Measurements from ENCODE around the gene CCR1. TPM values are rescaled to one million over a fixed set of nuclear protein-coding genes. Genes with fewer than 3 reads are reported as not detected.

CCR1 gene
- total and polyA plus RNA-seq, 2 of the 13 experiments (the other 11 are each of a cell fraction or from before 2014, with no cell fraction given), result not detected

DNA sequence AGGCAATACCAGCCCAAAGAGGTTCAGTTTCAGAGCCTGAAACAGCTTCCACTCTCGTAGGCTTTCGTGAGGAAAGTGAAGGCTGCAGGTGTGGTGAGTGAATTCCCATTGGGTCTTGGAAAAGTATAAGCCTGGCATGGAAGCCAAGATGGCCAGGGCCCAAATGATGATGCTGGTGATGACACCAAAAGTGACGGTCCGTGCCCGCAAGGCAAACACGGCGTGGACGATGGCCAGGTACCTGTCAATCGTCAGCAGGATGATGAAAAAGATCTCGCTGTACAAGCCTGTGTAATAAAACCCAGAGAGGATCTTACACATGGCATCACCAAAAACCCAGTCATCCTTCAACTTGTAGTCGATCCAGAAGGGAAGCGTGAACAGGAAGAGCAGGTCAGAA is 4.4 kb downstream of the CCR1 start:
- BruUV-seq (replicated peaks), result no TSS peak
- FAIRE-seq (no peak), ATAC-seq (no peak), DNase-seq (ENCODE audit: low spot score) (no peak)
- Histone ChIP-seq H3K9me3 (ENCODE audit: low read length) (no peaks in the 10 kb centered on the region), H3K36me3 (replicated peaks in 1 of 2; ENCODE audit: control insufficient read depth in 1 of 2, insufficient read depth in 2 of 2, low read length in 2 of 2) (no peaks in the 10 kb centered on the region), H4K20me1 (ENCODE audit: insufficient read depth, low read length) (no peaks in the 10 kb centered on the region), H3K9ac (ENCODE audit: insufficient read depth, low read depth, low read length) (no peak overlapping the region), H2AFZ (ENCODE audit: low read length) (no peak overlapping the region), H3K79me2 (ENCODE audit: insufficient read depth, low read length) (no peaks in the 10 kb centered on the region), H3K4me2 (ENCODE audit: low read depth, low read length) (no peak overlapping the region), H3K27me3 (ENCODE audit: control insufficient read depth in 1 of 2, insufficient read depth in 2 of 2, low read length in 2 of 2) (0 out of 5 replicates have a peak, but pooled peaks cover 0 to 3% of the 10 kb centered on the region in 2 experiments), H3K4me1 (ENCODE audit: insufficient read depth, low read length) (0 out of 2 replicates have a peak, but pooled peaks cover 4% of the 10 kb centered on the region), H3K27ac (ENCODE audit: extremely low read length, insufficient read depth, low read length) (no peak overlapping the region), H3K4me3 (replicated peaks in 1 of 3; ENCODE audit: insufficient read depth in 1 of 3, low read depth in 2 of 3, low read length in 3 of 3) (no peak overlapping the region)
- TF ChIP-seq RFX3 (CRISPR knock-in tag; IDR thresholded peaks at IDR 0.05), result no peak
- TF ChIP-seq RFXAP (CRISPR knock-in tag; IDR thresholded peaks at IDR 0.05; ENCODE audit: borderline replicate concordance), result no peak
- no peak for TF ChIP-seq RCOR2 (CRISPR knock-in tag; IDR thresholded peaks at IDR 0.05)
- TF ChIP-seq, protein P1, sequence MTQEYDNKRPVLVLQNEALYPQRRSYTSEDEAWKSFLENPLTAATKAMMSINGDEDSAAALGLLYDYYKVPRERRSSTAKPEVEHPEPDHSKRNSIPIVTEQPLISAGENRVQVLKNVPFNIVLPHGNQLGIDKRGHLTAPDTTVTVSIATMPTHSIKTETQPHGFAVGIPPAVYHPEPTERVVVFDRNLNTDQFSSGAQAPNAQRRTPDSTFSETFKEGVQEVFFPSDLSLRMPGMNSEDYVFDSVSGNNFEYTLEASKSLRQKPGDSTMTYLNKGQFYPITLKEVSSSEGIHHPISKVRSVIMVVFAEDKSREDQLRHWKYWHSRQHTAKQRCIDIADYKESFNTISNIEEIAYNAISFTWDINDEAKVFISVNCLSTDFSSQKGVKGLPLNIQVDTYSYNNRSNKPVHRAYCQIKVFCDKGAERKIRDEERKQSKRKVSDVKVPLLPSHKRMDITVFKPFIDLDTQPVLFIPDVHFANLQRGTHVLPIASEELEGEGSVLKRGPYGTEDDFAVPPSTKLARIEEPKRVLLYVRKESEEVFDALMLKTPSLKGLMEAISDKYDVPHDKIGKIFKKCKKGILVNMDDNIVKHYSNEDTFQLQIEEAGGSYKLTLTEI (CRISPR knock-in tag; conservative IDR thresholded peaks at IDR 0.05), result no peak
- TF ChIP-seq TBP (CRISPR knock-in tag; IDR thresholded peaks at IDR 0.05), result no peak
- TF ChIP-seq, protein P2, sequence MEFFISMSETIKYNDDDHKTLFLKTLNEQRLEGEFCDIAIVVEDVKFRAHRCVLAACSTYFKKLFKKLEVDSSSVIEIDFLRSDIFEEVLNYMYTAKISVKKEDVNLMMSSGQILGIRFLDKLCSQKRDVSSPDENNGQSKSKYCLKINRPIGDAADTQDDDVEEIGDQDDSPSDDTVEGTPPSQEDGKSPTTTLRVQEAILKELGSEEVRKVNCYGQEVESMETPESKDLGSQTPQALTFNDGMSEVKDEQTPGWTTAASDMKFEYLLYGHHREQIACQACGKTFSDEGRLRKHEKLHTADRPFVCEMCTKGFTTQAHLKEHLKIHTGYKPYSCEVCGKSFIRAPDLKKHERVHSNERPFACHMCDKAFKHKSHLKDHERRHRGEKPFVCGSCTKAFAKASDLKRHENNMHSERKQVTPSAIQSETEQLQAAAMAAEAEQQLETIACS (CRISPR knock-in tag; IDR thresholded peaks at IDR 0.05), result no peak
- no peak for TF ChIP-seq ZNF343 (CRISPR knock-in tag; IDR thresholded peaks at IDR 0.05)
- TF ChIP-seq, protein P3, sequence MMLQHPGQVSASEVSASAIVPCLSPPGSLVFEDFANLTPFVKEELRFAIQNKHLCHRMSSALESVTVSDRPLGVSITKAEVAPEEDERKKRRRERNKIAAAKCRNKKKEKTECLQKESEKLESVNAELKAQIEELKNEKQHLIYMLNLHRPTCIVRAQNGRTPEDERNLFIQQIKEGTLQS (CRISPR knock-in tag; IDR thresholded peaks at IDR 0.05), result no peak
- no peak for TF ChIP-seq ZNF773 (CRISPR knock-in tag; IDR thresholded peaks at IDR 0.05; ENCODE audit: borderline replicate concordance)
- no peak for TF ChIP-seq RARA (CRISPR knock-in tag; IDR thresholded peaks at IDR 0.05)
- TF ChIP-seq, protein P4, sequence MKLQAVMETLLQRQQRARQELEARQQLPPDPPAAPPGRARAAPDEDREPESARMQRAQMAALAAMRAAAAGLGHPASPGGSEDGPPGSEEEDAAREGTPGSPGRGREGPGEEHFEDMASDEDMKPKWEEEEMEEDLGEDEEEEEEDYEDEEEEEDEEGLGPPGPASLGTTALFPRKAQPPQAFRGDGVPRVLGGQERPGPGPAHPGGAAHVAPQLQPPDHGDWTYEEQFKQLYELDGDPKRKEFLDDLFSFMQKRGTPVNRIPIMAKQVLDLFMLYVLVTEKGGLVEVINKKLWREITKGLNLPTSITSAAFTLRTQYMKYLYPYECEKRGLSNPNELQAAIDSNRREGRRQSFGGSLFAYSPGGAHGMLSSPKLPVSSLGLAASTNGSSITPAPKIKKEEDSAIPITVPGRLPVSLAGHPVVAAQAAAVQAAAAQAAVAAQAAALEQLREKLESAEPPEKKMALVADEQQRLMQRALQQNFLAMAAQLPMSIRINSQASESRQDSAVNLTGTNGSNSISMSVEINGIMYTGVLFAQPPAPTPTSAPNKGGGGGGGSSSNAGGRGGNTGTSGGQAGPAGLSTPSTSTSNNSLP (IDR thresholded peaks at IDR 0.05; ENCODE audit: low read depth, low read length), result no peak
- POLR2A ChIA-PET, result no interaction called here
- WGBS (ENCODE audit: low lambda C conversion rate), result 55% methylated on average over 12 of the region's 12 CpGs
- CTCF ChIA-PET (ENCODE audit: low intra/inter-chr PET ratio, low total read pairs), result no interaction called here
- intact Hi-C loops (cut with micrococcal nuclease; ENCODE audit: unreplicated experiment) (no loop called here), in situ Hi-C loops (cut with HindIII; ENCODE audit: extremely low pct_ligation_motif_present, low pct_unique_long_range_greater_than_20kb) (no loop called here)
